Hepatocyte (in vitro differentiated cells): ENCODE data around the gene USH2A.

Source experiments
- EZH2 ChIP-seq: fragments of 200-600 bp; sonication (generic); IDR thresholded peaks from 2 replicates; pipeline ENCODE4 v1.6.1; 2016; ENCODE audit warnings: antibody characterized with exemption, mild to moderate bottlenecking, borderline replicate concordance
- TF ChIP-seq, protein P1 (sequence below): fragments of 200-600 bp; sonication (generic); IDR thresholded peaks from 2 replicates; pipeline ENCODE4 v1.5.1; 2016; ENCODE audit warnings: antibody characterized with exemption, mild to moderate bottlenecking; ENCODE audit not compliant: poor library complexity

DNA sequence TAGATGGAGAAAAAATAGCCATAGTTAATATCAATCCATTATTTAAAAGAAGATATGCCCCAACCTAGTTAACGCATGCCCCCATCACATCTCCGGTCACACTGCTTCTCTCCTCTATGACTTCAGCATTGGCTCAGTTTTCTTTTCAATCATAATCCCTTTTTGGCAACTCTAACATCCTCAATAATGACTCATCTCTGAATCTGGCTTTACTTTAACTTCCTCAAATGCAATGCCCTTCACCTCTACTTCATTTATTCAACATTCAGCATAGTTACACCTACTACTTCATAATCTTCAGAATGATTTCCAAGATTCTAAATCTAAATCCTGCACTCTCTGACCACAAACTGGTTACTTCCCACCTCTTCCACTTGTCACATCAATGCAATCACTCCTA is 417.3 kb downstream of the USH2A start:
- no peak for TF ChIP-seq EZH2
- TF ChIP-seq, protein P1, sequence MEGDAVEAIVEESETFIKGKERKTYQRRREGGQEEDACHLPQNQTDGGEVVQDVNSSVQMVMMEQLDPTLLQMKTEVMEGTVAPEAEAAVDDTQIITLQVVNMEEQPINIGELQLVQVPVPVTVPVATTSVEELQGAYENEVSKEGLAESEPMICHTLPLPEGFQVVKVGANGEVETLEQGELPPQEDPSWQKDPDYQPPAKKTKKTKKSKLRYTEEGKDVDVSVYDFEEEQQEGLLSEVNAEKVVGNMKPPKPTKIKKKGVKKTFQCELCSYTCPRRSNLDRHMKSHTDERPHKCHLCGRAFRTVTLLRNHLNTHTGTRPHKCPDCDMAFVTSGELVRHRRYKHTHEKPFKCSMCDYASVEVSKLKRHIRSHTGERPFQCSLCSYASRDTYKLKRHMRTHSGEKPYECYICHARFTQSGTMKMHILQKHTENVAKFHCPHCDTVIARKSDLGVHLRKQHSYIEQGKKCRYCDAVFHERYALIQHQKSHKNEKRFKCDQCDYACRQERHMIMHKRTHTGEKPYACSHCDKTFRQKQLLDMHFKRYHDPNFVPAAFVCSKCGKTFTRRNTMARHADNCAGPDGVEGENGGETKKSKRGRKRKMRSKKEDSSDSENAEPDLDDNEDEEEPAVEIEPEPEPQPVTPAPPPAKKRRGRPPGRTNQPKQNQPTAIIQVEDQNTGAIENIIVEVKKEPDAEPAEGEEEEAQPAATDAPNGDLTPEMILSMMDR: no peak
